HuH-7 (cell line): ENCODE data around the gene CASK.

ENCODE experiments used
- DNase-seq: peaks from one replicate; pipeline ENCODE4 v3.0.0; 2011; ENCODE audit warnings: low spot score

Gene CASK

GRCh38 chrX:41828826-41829225, 94.5 kb downstream of the CASK start:
- DNase-seq, result no peak

GRCh38 chrX:41827886-41828285, 95.5 kb downstream of the CASK start:
- DNase-seq, result no peak

- no peak for DNase-seq
Observed at GRCh38 chrX:41825796-41826195, 97.6 kb downstream of the CASK start.

- DNase-seq, result no peak
Observed at GRCh38 chrX:41824551-41824950, 98.8 kb downstream of the CASK start.

- DNase-seq, result peak; percentile 19
Observed at GRCh38 chrX:41823402-41823801, 100.0 kb downstream of the CASK start.

- DNase-seq, result peak; percentile 19
Observed at GRCh38 chrX:41822892-41823291, 100.5 kb downstream of the CASK start.

GRCh38 chrX:41808047-41808446, 115.3 kb downstream of the CASK start:
- no peak for DNase-seq

- no peak for DNase-seq
Observed at GRCh38 chrX:41802958-41803357, 120.4 kb downstream of the CASK start.

- DNase-seq, result no peak
Observed at GRCh38 chrX:41799661-41800060, 123.7 kb downstream of the CASK start.

GRCh38 chrX:41796577-41796976, 126.8 kb downstream of the CASK start:
- DNase-seq, result no peak

GRCh38 chrX:41796046-41796445, 127.3 kb downstream of the CASK start:
- no peak for DNase-seq

- no peak for DNase-seq
Observed at GRCh38 chrX:41789374-41789773, 134.0 kb downstream of the CASK start.

GRCh38 chrX:41785685-41786084, 137.7 kb downstream of the CASK start:
- no peak for DNase-seq

GRCh38 chrX:41781500-41781899, 141.9 kb downstream of the CASK start:
- DNase-seq, result peak; percentile 4

GRCh38 chrX:41779941-41780340, 143.4 kb downstream of the CASK start:
- no peak for DNase-seq

GRCh38 chrX:41779030-41779564, 144.3 kb downstream of the CASK start:
- no peak for DNase-seq

- no peak for DNase-seq
Observed at GRCh38 chrX:41761702-41762101, 161.7 kb downstream of the CASK start.

GRCh38 chrX:41761169-41761568, 162.2 kb downstream of the CASK start:
- no peak for DNase-seq

- DNase-seq, result no peak
Observed at GRCh38 chrX:41759817-41760216, 163.5 kb downstream of the CASK start.

- no peak for DNase-seq
Observed at GRCh38 chrX:41758401-41758800, 165.0 kb downstream of the CASK start.

- DNase-seq, result no peak
Observed at GRCh38 chrX:41750716-41751115, 172.6 kb downstream of the CASK start.

GRCh38 chrX:41739871-41740270, 183.5 kb downstream of the CASK start:
- DNase-seq, result no peak

GRCh38 chrX:41737065-41737464, 186.3 kb downstream of the CASK start:
- DNase-seq, result no peak

GRCh38 chrX:41734530-41734929, 188.8 kb downstream of the CASK start:
- DNase-seq, result no peak

- no peak for DNase-seq
Observed at GRCh38 chrX:41733939-41734338, 189.4 kb downstream of the CASK start.
